Activated CD4-positive, CD25-positive, alpha-beta regulatory T cell treated with anti-CD3 and anti-CD28 coated beads, Interleukin-2, amount 50 U/mL, for 24 hours (primary cell): ENCODE data around the gene TDO2.
"Not testable (repeated sequence)": the region's sequence is repeated elsewhere in the genome, so short reads cannot be mapped to it uniquely, and the experiment has no call there.

Experiments
- ATAC-seq, 2 donors: fragments of 150-1000 bp; cut with Tn5 transposase; one replicate each; pipeline ENCODE4 v1.10.0; 2021; ENCODE audit warnings: mild to moderate bottlenecking in 1 of 2, moderate library complexity in 1 of 2

The TDO2 gene

DNA sequence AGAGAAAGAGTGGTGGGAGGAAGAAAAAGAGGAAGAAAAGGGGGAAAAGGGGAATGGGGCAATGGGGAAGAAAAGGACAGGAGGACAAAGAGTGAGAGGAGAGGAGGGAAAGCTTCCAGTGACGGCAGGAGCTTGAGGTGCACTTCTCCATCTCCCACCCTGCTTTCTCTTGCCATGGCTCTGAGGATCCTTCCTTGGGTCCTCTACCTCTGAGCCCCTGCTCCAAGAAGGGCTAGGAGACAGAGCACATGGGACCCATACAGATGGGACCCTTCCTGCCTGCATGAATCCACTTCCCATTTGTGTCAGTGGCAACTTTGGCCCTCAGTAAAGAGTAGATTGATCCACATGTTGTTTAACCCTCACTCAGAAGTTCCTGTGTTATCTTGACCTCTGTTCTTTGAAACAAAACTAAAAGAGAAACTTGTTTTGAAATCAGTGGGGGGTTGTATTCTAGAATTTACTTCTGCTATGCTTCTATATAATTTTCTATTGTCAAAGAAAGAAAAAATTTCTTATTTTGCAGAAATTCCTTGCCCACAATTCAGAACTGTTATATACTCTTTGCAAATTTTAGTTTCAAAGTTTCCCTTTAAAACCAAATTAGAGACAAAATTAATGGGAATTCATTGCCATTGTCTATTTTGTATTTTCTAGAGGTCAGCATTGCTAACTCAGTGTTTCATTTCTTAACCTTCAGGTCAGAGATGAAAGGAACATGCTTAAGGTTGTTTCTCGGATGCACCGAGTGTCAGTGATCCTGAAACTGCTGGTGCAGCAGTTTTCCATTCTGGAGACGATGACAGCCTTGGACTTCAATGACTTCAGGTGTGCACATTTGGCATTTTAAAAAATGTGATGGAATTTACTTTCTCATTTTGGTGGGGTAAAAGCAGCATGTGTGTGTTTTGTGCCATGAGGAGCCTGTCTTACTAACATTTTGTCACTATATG, 5.0 kb downstream of the TDO2 start:
- no peak for ATAC-seq

DNA sequence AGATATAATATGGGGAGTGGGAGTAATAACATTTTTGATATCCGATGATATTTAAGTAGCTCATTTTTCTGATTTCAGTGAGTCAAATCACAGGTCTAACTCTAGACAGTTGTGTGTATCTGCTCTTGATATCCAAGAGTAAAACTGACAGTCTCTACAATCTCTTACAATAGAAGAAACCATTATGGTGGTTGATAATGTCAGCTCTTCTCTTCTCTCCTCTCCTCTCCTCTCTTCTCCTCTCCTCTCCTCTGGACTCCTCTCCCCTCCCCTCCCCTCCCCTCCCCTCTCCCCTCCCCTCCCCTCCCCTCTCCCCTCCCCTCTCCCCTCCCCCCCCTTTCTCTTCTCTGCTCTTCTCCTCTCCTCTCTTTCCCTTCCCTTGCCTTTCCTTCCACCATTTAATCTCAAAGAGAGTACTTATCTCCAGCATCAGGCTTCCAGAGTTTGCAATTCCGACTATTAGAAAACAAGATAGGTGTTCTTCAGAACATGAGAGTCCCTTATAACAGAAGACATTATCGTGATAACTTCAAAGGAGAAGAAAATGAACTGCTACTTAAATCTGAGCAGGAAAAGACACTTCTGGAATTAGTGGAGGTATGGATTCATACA, 6.2 kb downstream of the TDO2 start:
- no peak for ATAC-seq

DNA sequence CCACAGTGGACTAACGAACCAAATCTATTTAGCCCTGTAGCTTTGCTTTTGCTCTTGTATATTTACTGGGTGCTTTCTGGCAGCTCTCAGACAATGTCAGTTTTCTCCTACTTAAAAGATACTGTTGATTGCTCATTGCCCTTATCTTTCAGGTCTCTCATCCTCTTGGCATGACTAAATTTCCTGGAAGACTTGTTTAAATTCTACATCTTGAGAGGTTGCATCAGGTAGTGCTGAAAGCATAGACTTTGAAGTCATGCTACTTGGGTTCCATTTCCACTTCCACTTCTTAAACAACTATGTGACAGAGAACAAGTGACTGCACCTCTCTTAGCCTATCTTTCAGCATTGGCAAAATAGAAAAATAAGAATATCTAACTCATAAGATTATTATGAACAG, 8.4 kb downstream of the TDO2 start:
- ATAC-seq = peak; percentile 38 to 41

DNA sequence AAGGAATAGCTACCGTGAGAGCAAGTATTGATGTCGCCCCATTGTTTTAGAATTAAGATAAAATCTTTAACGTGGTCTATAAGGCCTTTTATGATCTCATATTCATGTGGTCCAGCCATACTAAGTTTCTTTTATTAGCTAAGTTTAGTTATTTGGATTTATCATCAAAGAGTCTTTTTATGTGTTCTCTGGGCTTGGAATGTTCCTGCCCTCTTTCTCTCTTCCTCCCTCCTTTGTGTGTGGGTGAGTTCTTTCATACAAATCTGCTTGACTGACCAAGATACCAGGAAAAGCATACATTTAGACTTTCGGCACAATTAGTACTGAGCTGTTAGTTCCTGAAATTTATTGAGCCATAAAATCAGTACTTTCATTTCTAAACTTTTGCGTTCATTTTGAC, 11.3 kb downstream of the TDO2 start:
- ATAC-seq = no peak

DNA sequence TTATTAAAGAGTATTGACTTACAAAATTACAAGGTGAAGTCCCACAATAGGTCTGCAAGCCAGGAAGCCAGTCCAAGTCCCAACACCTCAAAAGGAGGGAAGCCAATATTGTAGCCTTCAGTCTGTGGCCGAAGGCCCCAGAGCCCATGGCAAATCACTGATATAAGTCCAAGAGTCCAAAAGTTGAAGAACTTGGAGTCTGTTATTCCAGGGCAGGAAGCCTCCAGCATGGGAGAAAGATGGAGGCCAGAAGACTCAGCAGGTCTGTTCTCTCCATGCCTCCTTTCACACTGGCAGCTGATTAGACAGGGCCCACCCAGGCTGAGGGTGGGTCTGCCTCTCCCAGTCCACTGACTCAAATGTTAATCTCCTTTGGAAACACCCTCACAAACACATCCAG, 18.1 kb downstream of the TDO2 start:
- no peak for ATAC-seq

DNA sequence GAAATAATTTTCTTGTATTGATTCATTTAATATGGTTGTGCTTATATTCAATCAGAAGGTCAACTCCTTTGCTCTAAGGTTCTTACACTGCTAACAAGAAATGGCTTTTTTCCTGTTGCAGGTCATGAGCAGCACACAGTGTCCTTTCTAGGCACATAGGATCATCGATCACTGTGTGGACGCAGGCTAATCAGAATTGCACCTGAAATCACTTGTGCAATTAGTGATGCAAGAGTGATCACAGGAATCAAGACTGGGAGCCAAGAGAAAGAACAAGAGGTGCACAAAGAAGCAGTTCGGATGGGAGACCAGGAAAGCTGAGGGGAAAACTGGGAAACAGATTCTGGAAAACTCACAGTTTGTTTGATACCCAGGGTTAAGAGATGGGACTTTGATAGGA, 21.1 kb downstream of the TDO2 start:
- no peak for ATAC-seq

DNA sequence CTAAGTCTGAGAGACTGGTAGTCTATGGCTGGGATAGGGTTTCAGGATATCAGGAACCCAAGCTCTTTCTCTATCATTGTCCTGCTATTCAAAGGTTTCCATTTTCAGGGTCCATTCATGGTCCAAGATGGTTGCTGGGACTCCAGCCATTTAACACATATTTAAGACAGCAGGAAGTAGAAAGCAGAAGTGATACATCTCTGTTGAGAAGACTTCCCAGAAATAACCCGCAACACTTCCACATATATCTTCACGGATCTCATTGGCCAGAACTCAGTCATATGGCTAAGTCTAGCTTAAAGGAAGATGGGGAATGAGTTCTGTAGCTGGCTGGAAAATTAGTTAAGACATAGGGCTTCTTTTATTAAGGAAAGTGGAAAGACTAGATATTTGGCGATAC, 26.3 kb downstream of the TDO2 start:
- ATAC-seq = no peak

DNA sequence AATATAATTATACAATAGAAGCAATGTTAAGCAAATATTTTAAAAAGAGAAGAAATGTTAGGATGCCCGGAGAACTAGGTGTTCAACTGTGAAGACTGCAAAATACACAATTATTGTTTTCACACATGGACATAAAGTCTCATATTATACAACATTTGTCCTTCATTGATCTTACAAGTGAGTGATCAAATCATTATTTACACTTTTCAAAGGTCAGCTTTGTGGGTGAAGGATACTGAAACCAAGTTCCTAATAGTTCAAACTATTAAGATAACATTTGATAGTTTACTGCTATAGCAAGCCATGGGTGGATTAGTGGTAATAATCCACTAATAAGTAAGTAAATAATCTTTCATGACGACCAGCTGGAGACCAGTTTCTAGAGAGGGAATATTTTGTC, 26.8 kb downstream of the TDO2 start:
- no peak for ATAC-seq

DNA sequence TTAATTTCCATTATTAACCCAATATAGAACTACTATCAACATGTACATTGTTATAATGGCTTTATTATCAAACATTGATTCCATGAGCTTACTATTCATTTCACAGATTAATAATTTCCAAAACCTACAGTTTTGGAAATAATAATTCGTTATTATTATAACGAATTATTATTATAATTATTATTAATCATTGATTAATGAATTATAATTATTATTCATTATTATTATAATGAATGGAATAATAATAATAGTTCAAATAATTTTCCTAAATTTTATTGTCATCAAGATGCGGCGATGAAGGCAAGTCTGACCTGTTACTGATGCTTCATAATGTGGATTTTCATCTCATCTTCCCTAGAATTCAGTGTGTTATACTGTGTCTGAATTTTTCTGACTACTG, 28.1 kb downstream of the TDO2 start:
- ATAC-seq = no peak

DNA sequence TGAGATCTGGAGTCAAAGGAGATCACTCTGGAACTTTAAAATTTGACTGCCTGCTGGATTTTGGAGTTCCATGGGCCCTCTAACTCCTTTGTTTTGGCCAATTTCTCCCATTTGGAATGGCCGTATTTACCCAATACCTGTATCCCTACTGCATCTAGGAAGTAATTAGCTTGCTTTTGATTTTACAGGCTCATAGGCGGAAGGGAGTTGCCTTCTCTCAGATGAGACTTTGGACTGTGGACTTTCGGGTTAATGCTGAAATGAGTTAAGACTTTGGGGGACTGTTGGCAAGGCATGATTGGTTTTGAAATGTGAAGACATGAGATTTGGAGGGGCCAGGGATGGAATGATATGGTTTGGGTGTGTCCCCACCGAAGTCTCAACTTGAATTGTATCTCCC, 31.1 kb downstream of the TDO2 start:
- ATAC-seq = not testable (repeated sequence)

DNA sequence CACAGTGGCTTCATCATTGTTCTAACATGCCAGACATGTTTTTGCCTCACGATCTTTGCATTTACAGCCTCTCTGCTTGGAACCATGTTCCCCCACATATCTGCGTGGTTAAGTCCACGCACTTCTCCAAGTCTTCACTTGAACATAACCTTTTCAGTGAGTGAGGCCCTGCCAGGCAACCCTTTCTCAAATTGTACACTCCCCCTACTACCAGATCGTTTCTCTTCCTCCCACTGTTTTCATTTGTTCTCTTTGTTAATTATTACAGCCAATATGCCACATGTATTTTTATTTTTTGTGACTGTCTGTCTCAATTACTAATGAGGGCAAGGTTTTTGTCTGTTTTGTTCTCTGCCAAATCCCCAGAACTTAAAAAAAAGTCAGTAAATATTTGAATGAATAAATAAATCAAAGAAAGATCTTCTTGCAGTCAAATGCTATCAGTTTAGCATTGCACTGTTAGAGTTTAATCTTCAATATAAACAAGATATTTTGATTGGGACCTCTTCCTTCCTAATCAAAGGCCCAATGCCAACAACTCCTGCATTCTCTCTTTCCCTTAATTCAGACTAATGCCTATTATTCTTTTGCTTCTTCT, 32.0 kb downstream of the TDO2 start:
- no peak for ATAC-seq

DNA sequence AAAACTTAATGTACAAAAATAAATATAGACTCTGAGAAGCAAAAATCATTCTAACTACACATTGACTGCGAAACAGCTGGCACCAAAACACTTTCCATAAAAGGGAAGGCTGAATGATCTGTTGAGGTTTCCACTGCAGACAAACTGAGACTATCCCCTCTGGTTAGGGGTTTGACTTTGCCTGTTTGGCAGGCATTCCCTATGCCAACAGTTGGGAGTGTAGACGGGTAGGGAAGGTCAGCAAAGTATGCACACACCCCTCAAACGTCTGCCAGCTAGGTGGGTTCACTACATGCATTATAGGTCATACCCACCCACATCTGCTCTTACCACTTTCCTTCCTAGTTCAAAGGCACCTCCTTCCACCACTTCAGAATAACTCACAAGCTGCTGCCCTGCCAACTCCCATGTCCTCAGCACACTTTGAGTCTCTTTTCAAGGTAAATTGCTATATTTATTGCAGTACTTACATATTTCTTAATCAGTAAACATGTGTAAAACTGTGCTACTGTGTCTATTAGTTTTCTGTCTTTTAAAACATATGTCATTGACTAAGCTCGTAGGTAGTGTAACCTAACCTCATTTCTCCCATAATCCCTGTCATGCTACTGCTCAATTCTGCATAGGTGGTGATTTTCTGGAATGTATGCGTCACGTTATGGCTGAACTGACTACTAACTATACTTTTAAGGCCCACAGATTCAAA, 37.7 kb downstream of the TDO2 start:
- ATAC-seq = no peak

DNA sequence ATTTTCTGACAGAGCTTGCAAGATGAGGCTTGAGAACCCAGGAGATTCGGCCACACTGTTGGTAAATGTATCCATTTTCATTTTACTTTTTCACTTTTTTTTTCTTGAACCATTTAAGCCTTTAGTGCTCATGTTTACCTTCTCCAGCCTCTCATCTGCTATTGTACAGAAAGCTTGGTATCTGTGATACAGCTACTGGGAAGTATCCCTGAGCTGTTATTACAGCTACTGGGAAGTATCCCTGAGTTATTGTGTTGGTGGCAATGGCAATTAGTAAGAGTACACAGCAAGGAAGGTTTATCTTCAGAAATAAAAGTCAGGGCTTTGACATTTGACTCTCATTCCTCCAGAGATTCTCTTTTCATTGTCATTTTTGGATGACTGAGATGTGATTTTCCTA, 38.3 kb downstream of the TDO2 start:
- ATAC-seq = no peak

DNA sequence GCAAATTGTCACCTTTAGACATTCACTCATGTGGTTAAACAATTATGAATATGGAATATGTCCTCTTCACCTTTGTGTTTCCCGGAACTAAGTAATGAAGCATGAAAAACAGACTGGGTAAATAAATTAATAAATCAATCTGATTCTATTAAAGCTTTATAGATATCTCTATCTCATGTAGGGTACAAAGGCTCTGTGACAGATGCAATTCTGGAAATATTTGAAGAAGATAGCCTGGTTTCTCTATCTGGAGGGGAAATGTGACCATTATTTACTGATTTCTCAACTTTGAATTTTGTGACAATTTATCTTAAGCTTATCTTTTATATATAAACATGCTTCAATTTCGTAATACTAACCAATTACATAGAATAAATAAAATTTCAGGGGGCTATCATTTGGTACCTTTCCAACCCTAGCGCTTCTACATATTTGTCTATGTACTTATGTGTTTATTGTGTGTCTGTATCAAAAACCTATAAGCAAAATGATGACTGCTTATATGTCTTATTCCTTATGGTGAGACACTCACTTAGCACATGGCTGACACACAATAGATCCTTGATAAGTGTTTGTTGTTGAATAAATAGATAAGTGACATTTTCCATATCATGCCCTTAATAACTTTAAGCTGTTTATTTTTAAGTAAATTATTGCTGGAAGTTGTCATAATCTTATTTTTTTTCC, 40.3 kb downstream of the TDO2 start:
- ATAC-seq = no peak

DNA sequence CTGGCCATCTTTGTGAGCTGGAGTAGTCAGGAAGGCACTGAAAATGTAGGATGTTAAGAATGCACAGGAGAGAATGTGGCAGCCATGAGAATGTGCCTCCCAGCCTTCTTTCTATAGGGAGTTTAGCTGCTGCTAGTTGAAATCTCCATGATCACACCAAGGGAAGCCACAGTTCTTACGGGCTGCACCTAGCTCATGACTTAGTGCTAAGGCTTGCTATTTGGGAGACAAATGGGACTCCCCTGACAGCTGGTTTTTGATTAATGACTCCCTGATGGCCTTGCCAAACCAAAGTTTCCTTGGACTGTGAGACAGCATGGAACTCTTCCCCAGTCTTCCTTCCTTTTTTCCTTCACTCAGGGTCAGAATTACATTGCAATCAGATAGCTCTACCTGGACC, 41.0 kb downstream of the TDO2 start:
- no peak for ATAC-seq

DNA sequence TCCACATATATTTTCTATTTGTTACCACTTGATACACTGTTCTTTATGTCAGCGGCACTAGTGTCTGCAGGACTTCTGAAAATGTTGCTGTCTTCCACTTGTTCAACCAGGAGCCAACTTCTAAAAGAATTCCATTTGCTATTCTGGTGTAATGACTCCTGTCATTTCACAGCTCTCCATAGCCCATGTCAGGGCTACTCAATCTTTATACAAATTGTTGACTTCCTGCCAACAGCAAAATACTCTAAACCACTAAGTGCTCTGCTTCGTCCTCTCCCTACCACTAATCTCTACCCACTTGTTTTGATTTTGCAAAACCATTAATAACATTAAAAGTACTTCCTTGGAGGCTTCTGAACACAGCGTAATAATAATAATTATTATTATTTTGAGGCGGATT, 43.0 kb downstream of the TDO2 start:
- no peak for ATAC-seq

DNA sequence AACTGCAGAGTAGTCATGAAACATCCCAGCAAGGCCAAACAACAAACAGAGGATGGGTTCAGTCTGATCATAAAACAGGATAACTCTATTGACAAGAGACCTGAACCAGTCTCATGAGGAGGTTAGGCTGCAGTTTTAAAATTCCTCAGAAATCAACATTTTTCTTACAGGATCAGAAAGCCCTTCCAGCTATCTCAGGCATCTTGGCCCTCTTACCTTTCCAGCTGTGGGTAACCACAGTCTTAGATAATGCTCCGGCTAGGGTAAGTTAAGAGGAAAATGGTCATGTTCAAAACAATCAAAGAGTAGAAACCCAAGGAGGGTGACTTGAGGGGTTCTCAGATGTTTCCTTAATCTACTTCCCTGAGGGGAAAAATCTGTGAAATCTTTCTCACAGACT, 45.0 kb downstream of the TDO2 start:
- no peak for ATAC-seq

DNA sequence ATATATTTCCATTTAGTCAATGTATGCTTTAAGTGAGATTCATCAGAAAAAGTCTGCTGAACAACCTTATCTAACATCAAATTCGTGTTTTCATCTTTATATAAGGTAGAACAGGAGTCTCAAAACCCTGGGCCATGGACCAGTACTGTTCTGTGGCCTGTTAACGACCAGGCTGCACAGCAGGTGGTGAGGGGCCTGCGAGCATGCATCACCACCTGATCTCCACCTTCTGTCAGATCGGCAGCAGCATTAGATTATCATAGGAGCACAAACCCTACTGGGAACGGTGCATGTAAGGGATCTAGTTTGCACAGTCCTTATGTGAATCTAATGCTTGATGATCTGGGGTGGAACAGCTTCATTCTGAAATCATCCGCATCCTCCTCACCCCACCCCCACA, 47.0 kb downstream of the TDO2 start:
- ATAC-seq = no peak

DNA sequence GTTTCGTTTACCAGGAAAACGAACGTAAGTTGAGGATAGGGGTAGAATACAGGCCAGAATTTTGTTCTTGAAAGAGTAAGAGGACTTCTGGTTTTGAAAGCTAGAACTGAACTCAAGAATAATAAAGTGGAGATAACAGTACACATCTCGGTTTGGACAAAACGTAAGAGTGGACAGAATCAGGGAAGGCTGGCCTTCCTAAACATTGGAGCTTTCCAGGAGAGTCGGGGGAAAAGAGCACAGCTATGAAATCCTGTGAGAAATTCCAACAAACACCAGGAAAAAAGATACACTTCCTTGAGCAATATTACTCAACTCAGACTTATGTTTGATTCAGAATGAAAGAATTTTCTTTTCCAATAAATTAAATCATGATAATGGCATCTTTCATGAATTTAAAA, 49.0 kb downstream of the TDO2 start:
- ATAC-seq = no peak

DNA sequence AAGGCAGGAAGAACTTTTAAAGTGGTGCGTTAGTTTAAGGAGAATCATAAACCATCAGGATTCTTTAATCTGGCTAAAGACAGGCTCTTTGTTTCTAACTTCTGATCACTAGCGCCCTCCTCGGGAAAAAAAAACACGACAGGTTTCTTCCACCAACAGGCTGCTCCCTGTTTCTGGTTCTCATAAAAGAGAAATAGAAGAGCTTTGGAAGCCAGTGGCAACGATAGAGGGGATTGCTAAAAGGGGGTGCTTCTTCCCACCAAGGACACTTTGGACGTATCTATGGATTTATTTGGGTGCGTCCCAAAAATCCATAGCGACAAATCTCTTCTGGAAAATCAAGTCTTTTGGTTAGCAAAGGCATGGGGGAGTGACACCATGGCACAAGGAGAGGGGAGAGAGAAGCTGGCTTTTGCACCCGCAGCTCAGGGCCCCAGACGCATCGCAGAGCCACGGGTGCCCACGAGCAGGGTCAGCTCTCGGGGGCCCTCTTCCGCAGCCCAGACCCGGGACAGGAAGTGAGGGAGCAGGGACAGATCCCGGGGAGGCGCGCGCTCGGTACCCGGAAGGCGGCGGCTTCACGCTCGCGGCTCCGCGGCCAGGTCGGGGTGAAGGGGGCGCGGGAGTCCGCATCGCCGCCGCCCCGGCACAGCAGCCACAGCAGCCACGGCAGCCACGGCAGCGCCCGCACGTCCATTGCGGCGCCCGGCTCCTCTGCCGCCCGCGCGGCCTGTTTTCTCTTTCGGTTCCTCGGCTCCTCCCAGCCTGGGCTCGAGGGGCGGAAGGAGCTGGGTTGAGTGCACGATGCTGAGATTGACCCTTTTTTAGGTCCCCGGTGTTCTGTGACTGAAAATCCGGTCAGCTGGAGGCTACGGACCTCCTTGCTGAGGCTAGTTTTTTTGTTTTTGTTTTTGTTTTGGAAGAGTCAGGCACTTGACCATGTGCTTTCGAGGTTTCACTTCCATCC, 49.9 kb downstream of the TDO2 start, which contains the start of gene CTSO:
Gene CTSO, minus strand, starts transcription at position 716 of the 967 bp plus-strand sequence. Its CDS starts 19 bp downstream, at position 697.
- ATAC-seq = peak; percentile 90 to 93

DNA sequence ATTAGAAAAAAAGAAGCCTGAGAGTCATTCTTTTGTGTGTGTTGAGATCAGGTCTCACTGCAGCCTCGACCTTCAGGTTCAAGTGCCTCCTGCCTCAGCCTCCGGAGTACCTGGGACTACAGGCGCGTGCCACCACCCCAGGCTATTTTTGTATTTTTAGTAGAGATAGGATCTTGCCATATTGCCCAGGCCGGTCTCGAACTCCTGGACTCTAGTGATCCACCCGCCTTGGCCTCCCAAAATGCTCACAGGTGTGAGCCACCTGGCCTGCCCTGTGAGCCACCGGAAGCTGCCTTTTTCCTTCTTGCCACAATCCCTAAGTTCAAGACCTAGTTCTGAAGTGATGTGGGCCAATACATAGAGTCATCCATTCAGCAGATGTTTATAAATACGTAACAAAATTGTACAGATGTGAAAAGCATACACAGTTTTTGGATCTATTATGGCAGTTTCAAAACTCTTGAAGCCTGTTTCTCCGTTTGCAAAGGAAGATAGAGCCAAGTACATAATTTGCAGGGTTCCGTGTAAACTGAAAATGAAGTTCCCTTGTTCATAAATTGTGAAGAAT, 50.7 kb downstream of the TDO2 start:
- ATAC-seq = no peak
